Glomerular visceral epithelial cell (primary cell): Measurements from ENCODE around the gene SIK1.
"Not testable (repeated sequence)": the region's sequence is repeated elsewhere in the genome, so short reads cannot be mapped to it uniquely, and the experiment has no call there.

Source experiments
- DNase-seq: peaks from one replicate; pipeline ENCODE4 v3.0.0-alpha.2; 2016; ENCODE audit errors: extremely low spot score

The SIK1 gene

GRCh38 chr21:43426404-43427241 lies at the start of gene SIK1:
TSS of gene SIK1 (minus strand) at chr21:43427131. CDS start at chr21:43426178, 953 bp downstream.
- DNase-seq = not testable (repeated sequence)

- not testable (repeated sequence) for DNase-seq
These were observed 44.8 kb upstream of the SIK1 start for GRCh38 chr21:43471597-43472242.

- not testable (repeated sequence) for DNase-seq
These were observed 43.0 kb upstream of the SIK1 start for GRCh38 chr21:43469719-43470458.

GRCh38 chr21:43467785-43468184 lies 40.9 kb upstream of the SIK1 start:
- DNase-seq = no peak

- not testable (repeated sequence) for DNase-seq
These were observed 38.2 kb upstream of the SIK1 start for GRCh38 chr21:43465159-43465558.

GRCh38 chr21:43463498-43464261 lies 36.7 kb upstream of the SIK1 start:
- not testable (repeated sequence) for DNase-seq

- DNase-seq = not testable (repeated sequence)
These were observed 36.0 kb upstream of the SIK1 start for GRCh38 chr21:43462932-43463331.

- not testable (repeated sequence) for DNase-seq
These were observed 33.5 kb upstream of the SIK1 start for GRCh38 chr21:43460475-43460874.

GRCh38 chr21:43458995-43459394 lies 32.1 kb upstream of the SIK1 start:
- DNase-seq = not testable (repeated sequence)

GRCh38 chr21:43456616-43457314 lies 29.8 kb upstream of the SIK1 start:
- DNase-seq = not testable (repeated sequence)

GRCh38 chr21:43455717-43456116 lies 28.8 kb upstream of the SIK1 start:
- DNase-seq = not testable (repeated sequence)

- not testable (repeated sequence) for DNase-seq
These were observed 27.2 kb upstream of the SIK1 start for GRCh38 chr21:43454176-43454575.

- DNase-seq = not testable (repeated sequence)
These were observed 24.9 kb upstream of the SIK1 start for GRCh38 chr21:43451850-43452249.

GRCh38 chr21:43450287-43450686 lies 23.4 kb upstream of the SIK1 start:
- DNase-seq = not testable (repeated sequence)

- not testable (repeated sequence) for DNase-seq
These were observed 20.5 kb upstream of the SIK1 start for GRCh38 chr21:43447353-43447977.

GRCh38 chr21:43446277-43446932 lies 19.5 kb upstream of the SIK1 start:
- not testable (repeated sequence) for DNase-seq

- DNase-seq = not testable (repeated sequence)
These were observed 17.6 kb upstream of the SIK1 start for GRCh38 chr21:43444524-43444923.

- not testable (repeated sequence) for DNase-seq
These were observed 15.6 kb upstream of the SIK1 start for GRCh38 chr21:43442571-43442970.

- DNase-seq = not testable (repeated sequence)
These were observed 14.2 kb upstream of the SIK1 start for GRCh38 chr21:43440835-43441727.
